HCT116 (cell line): ENCODE measurements around the gene STAMBP. TPM values are rescaled to one million over a fixed set of nuclear protein-coding genes. Genes with fewer than 3 reads are reported as not detected.

Experiments used
- ATAC-seq: fragments of 200-7000 bp; cut with Tn5 transposase; 2 replicates; pipeline ENCODE4 v1.9.1; 2020; ENCODE audit warnings: mild to moderate bottlenecking, moderate library complexity
- BruUV-seq: library from RNA; stranded (reverse); fragments of 400-500 nt; replicated peaks from 2 replicates; lab custom pipeline; 2021; lab: Mats Ljungman, UMichigan
- CTCF ChIA-PET: fragments of 300-600 bp; sonication (Branson Sonifier 250); formaldehyde crosslinking; loops from one replicate; lab custom pipeline; 2021; ENCODE audit warnings: antibody characterized with exemption; lab: Charles Lee
- POLR2A ChIA-PET: fragments of 300-600, 350-600 bp; sonication (Branson Sonifier 250); formaldehyde crosslinking; loops from one replicate; lab custom pipeline; 2021; ENCODE audit warnings: antibody characterized with exemption; lab: Charles Lee
- RAD21 ChIA-PET, 2 experiments: fragments of 300-600 bp; sonication (Branson Sonifier 250); formaldehyde crosslinking; loops; one replicate each; lab custom pipeline; 2023; ENCODE audit warnings: low total read pairs in 2 of 2; ENCODE audit not compliant: uncharacterized antibody in 2 of 2, unreplicated experiment in 2 of 2, low non-redundant PET in 1 of 2; lab: Charles Lee
- DNase-seq: peaks from one replicate; pipeline ENCODE4 v3.0.0-alpha.2; 2010; ENCODE audit warnings: low read depth, low spot score
- H2AFZ ChIP-seq: fragments of 200-600 bp; shearing (Covaris generic), sonication (generic); 2 replicates; pipeline ENCODE4 v1.6.1; 2017; ENCODE audit warnings: low read depth, mixed run types, mixed read lengths, antibody characterized with exemption, low read length; ENCODE audit not compliant: poor library complexity, severe bottlenecking
- H3K27ac ChIP-seq: 2 replicates; pipeline ENCODE4 v1.5.1; 2012; ENCODE audit warnings: low read depth, low read length
- H3K27me3 ChIP-seq: fragments of 200-600 bp; sonication (generic); 2 replicates; pipeline ENCODE4 v1.6.1; 2016; ENCODE audit warnings: mixed run types, low read length, mixed read lengths; ENCODE audit not compliant: insufficient read depth
- H3K36me3 ChIP-seq, 2 experiments: fragments of 200-500 bp in 1 of 2; fragments of 200-600 bp in 1 of 2; sonication (Bioruptor generic) in 1 of 2; sonication (generic) in 1 of 2; 2 replicates each; pipeline versions ENCODE4 v1.5.1 to v1.6.1; 2014 to 2016; ENCODE audit warnings: low read length in 2 of 2, inconsistent platforms in 1 of 2, mixed read lengths in 1 of 2, mixed run types in 1 of 2; ENCODE audit not compliant: insufficient read depth in 2 of 2, control insufficient read depth in 1 of 2
- H3K4me1 ChIP-seq, 2 experiments: fragments of 200-600 bp in 1 of 2; sonication (generic) in 1 of 2; 2 replicates each; pipeline versions ENCODE4 v1.5.1 to v1.6.1; 2012 to 2017; ENCODE audit warnings: low read length in 2 of 2, inconsistent platforms in 1 of 2, mild to moderate bottlenecking in 1 of 2, mixed read lengths in 1 of 2, mixed run types in 1 of 2, moderate library complexity in 1 of 2; ENCODE audit not compliant: insufficient read depth in 2 of 2, control insufficient read depth in 1 of 2
- H3K4me2 ChIP-seq: fragments of 200-600 bp; sonication (generic); 2 replicates; pipeline ENCODE4 v1.6.1; 2017; ENCODE audit warnings: mixed run types, low read length, mixed read lengths
- H3K4me3 ChIP-seq, 2 experiments: fragments of 200-600 bp in 1 of 2; sonication (generic) in 1 of 2; replicated peaks in 1 of 2; 2 replicates each; pipeline ENCODE4 v1.5.1; 2011 to 2016; ENCODE audit warnings: low read length in 2 of 2, control low read depth in 1 of 2, low read depth in 1 of 2, mild to moderate bottlenecking in 1 of 2, mixed read lengths in 1 of 2, mixed run types in 1 of 2
- H3K79me2 ChIP-seq: fragments of 200-600 bp; sonication (generic); 2 replicates; pipeline ENCODE4 v1.6.1; 2017; ENCODE audit warnings: mild to moderate bottlenecking, mixed run types, low read length, moderate library complexity, mixed read lengths; ENCODE audit not compliant: insufficient read depth
- H3K9ac ChIP-seq: fragments of 200-600 bp; sonication (generic); 2 replicates; pipeline ENCODE4 v1.6.1; 2016; ENCODE audit warnings: low read length, mixed read lengths
- H3K9me2 ChIP-seq: fragments of 200-600 bp; sonication (generic), shearing (Covaris generic); 2 replicates; pipeline ENCODE4 v1.6.1; 2017; ENCODE audit warnings: mixed run types, mild to moderate bottlenecking, moderate library complexity; ENCODE audit not compliant: insufficient read depth
- H3K9me3 ChIP-seq, 2 experiments: fragments of 200-500 bp in 1 of 2; fragments of 200-600 bp in 1 of 2; sonication (Bioruptor generic) in 1 of 2; sonication (generic) in 1 of 2; 2 replicates each; pipeline ENCODE4 v1.6.1; 2014 to 2017; ENCODE audit warnings: low read length in 2 of 2, mixed read lengths in 2 of 2, inconsistent platforms in 1 of 2, low read depth in 1 of 2, mild to moderate bottlenecking in 1 of 2, mixed run types in 1 of 2, moderate library complexity in 1 of 2; ENCODE audit not compliant: control insufficient read depth in 1 of 2, insufficient read depth in 1 of 2
- H4K20me1 ChIP-seq: fragments of 200-600 bp; sonication (generic), shearing (Covaris generic); 2 replicates; pipeline ENCODE4 v1.6.1; 2017; ENCODE audit warnings: mixed run types, mild to moderate bottlenecking, moderate library complexity; ENCODE audit not compliant: insufficient read depth
- CBX3 ChIP-seq: IDR thresholded peaks from 2 replicates; pipeline ENCODE4 v1.6.1; 2012; ENCODE audit warnings: low read depth
- CEBPB ChIP-seq: IDR thresholded peaks from 2 replicates; pipeline ENCODE4 v1.6.1; 2012; ENCODE audit warnings: low read depth
- FOSL1 ChIP-seq: IDR thresholded peaks from 2 replicates; pipeline ENCODE4 v1.6.1; 2012; ENCODE audit warnings: low read depth
- JUND ChIP-seq: IDR thresholded peaks from 2 replicates; pipeline ENCODE4 v1.6.1; 2012
- MAX ChIP-seq: IDR thresholded peaks from 2 replicates; pipeline ENCODE4 v1.6.1; 2012
- POLR2A ChIP-seq: IDR thresholded peaks from 2 replicates; pipeline ENCODE4 v1.7.0; 2011; ENCODE audit warnings: borderline replicate concordance; ENCODE audit not compliant: insufficient read depth, insufficient read length; ENCODE audit errors: extremely low read depth
- POLR2AphosphoS5 ChIP-seq: IDR thresholded peaks from 2 replicates; pipeline ENCODE4 v1.6.1; 2011; ENCODE audit warnings: mild to moderate bottlenecking, low read depth, low read length, moderate library complexity
- SIN3A ChIP-seq: IDR thresholded peaks from 2 replicates; pipeline ENCODE4 v1.6.1; 2012; ENCODE audit warnings: low read depth
- SP1 ChIP-seq: IDR thresholded peaks from 2 replicates; pipeline ENCODE4 v1.6.1; 2012; ENCODE audit warnings: low read depth
- SRF ChIP-seq: IDR thresholded peaks from 2 replicates; pipeline ENCODE4 v1.6.1; 2012; ENCODE audit warnings: low read depth
- TCF7L2 ChIP-seq: IDR thresholded peaks from 2 replicates; pipeline ENCODE4 v1.7.0; 2011; ENCODE audit warnings: borderline replicate concordance, inconsistent platforms; ENCODE audit not compliant: insufficient read depth, insufficient read length; ENCODE audit errors: extremely low read depth
- YY1 ChIP-seq: IDR thresholded peaks from 2 replicates; pipeline ENCODE4 v1.6.1; 2011; ENCODE audit warnings: low read length, low read depth, moderate library complexity, mild to moderate bottlenecking; ENCODE audit not compliant: insufficient replicate concordance; ENCODE audit errors: extremely low read depth
- ZFX ChIP-seq: fragments of 450-650 bp; IDR thresholded peaks from 2 replicates; pipeline ENCODE4 v1.6.1; 2017
- intact Hi-C: fragments of 100-400 bp; cut with micrococcal nuclease; formaldehyde crosslinking; loops from 2 replicates; pipeline ENCODE4 v1.10.0; 2022
- total RNA-seq: library from RNA; stranded (reverse); gene quantifications from one replicate; pipeline ENCODE4 v1.2.1, GENCODE V29; 2021; ENCODE audit not compliant: unreplicated experiment

Gene STAMBP
- total RNA-seq, 1 experiment from 2014 or later: 45.2 TPM

GRCh38 chr2:73915437-73915993 lies 86.8 kb downstream of the STAMBP start:
- POLR2A ChIA-PET: no interaction called here
- no TSS peak for BruUV-seq
- Histone ChIP-seq H3K4me1 (peaks cover 0 to under 1% of the 10 kb centered on the region in 2 experiments; a peak in 1 of 4 replicates), H3K4me3 (no peak overlapping the region), H3K36me3 (no peaks in the 10 kb centered on the region), H3K27ac (no peak overlapping the region), H3K9ac (no peak overlapping the region), H3K9me3 (no peaks in the 10 kb centered on the region), H2AFZ (no peak overlapping the region), H3K79me2 (no peaks in the 10 kb centered on the region), H3K4me2 (no peak overlapping the region), H4K20me1 (no peaks in the 10 kb centered on the region), H3K9me2 (no peaks in the 10 kb centered on the region), H3K27me3 (no peaks in the 10 kb centered on the region)
- TF ChIP-seq SRF (no peak), ZFX (no peak)
- DNase-seq (no peak), ATAC-seq (no peak)
- intact Hi-C loops: no loop called here
- CTCF ChIA-PET: no interaction called here
- RAD21 ChIA-PET: no interaction called here

- no peak for TF ChIP-seq SIN3A
- TF ChIP-seq SP1: no peak
- no peak for TF ChIP-seq POLR2A
- TF ChIP-seq CEBPB: no peak
- no peak for TF ChIP-seq TCF7L2
- TF ChIP-seq MAX: no peak
- no peak for TF ChIP-seq CBX3
- no peak for TF ChIP-seq POLR2AphosphoS5
- TF ChIP-seq JUND: no peak
- TF ChIP-seq SRF: no peak
- no peak for TF ChIP-seq FOSL1
- TF ChIP-seq ZFX: no peak
- TF ChIP-seq YY1: no peak
- Histone ChIP-seq H3K79me2 (no peaks in the 10 kb centered on the region), H3K9me2 (no peaks in the 10 kb centered on the region), H3K27me3 (no peaks in the 10 kb centered on the region), H3K4me3 (no peak overlapping the region), H3K36me3 (no peaks in the 10 kb centered on the region), H4K20me1 (no peaks in the 10 kb centered on the region), H3K9ac (no peak overlapping the region), H3K27ac (no peak overlapping the region), H3K4me2 (no peak overlapping the region), H2AFZ (no peak overlapping the region), H3K9me3 (no peaks in the 10 kb centered on the region), H3K4me1 (peaks cover 4 to 10% of the 10 kb centered on the region in 2 experiments; a peak in 3 of 4 replicates)
- ATAC-seq: no peak
- no TSS peak for BruUV-seq
- CTCF ChIA-PET: no interaction called here
- DNase-seq: no peak
- POLR2A ChIA-PET: no interaction called here
- RAD21 ChIA-PET: no interaction called here
- intact Hi-C loops: no loop called here
Measured at GRCh38 chr2:73916666-73917065, 87.9 kb downstream of the STAMBP start.
